ENCODE data around the gene ARHGEF7.

Gene ARHGEF7

DNA sequence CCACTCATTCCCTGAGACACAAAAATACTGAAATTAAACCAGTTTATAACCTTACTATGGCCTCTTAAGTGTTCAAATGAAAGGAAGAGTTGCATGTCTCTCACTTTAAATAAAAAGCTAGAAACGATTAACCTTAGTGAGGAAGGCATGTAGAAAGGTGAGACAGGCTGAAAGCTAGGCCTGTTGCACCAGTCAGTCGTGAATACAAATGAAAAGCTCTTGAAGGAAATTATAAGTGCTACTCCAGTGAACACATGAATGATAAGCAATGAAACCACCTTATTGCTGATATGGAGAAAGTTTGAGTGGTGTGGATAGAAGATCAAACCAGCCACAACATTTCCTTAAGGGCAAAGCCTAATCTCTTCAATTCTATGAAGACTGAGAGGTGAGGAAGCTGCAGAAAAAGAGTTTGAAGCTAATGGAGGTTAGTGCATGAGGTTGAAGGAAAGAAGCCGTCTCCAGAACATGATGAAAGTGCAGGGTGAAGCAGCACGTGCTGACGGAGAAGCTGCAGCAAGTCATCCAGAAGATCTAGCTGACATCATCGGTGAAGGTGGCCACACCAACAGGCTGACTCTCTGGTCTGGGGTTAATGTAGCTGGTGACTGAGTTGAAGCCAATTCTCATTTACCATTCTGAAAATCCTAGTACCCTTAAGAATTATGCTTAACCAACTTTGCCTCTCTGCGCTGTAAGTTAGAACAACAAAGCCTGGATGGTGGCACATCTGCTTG, 110.9 kb downstream of the ARHGEF7 start:
- DNase-seq (ENCODE audit: low read depth): no peak

DNA sequence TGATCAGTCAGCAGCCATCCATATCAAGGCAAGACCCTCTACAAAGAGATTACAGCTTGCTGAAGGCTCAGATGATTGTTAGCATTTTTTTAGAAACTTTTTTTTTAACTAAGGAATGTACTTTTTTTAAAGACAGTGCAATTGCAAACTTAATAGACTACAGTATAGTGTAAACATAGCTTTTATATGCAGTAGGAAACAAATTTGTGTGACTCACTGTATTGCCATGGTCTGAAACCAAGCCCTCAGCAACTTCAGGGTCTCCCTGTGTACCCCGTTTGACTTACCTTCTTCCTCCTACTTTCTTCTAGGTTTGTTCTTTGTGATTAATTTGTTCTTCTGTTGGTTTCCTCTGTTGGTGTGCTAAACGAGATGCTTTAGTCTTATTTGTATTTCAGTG, 112.3 kb downstream of the ARHGEF7 start:
- no peak for DNase-seq (ENCODE audit: low read depth)

DNA sequence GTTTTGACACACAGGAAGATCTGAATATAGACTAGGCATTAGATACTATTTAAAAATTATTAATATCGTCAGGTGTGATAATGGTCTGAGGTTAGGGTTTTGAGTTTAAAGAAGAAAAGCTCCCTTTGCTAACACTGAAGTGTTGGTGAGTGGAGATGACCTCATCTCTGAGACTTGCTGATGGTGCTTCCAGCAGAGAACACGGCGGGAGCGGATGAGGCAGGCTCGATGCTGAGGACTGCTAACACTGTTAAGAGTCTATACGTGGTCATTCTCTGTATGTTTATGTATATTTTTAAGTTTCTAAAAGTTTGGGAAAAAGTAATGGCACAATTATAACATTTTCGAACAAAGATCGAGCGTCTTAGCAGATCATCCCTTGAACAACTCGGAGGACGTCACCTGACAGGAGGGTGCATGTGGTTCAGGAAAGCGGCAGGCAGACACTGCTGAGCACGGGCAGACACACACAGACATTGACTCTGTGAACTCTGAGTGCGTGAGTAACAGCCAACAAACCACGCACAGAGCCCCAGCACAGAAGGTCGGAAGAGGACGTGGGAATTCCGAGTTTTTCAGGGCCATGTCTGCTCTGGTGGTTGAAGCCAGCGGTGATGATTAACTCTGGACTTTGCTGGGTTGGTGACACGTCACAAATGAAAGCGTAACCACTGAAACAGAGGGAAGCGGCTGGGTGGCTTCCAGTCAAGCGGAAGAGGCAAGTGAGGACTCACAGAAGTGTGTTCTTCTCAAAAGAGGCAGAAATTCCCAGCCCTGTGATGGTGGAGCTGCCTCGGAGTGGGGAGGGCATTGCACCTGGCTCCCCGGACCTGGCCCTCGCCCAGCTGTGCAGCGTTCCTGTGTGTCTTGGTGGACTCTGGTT, 113.4 kb downstream of the ARHGEF7 start:
- DNase-seq (ENCODE audit: low read depth): no peak

DNA sequence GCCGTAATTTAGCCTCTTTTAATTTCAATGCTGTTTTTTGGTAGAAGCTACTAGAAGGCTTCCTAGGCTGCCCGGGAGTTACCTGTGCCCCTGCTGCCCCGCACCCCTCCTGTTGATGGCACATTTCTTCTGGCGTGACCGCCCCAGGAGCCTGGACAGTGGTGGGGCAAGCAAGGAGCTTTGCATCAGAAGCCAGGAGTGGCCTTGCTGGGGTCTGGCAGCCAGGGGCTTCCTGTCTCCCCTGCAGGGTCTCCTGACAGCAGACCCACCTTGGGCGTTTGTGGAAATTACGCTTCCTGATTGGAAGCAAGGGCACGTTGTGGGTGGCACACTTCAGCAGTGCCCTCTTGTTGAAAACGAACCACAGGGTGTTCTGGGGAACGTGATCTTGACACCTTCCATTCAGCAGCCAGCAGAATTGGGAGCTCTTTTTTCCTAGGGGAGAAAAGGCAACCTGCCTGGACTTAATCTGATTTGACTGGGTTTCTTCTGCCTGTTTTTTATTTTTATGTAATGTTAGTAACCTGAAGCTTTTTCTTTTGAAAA, 115.3 kb downstream of the ARHGEF7 start:
- no peak for DNase-seq (ENCODE audit: low read depth)

DNA sequence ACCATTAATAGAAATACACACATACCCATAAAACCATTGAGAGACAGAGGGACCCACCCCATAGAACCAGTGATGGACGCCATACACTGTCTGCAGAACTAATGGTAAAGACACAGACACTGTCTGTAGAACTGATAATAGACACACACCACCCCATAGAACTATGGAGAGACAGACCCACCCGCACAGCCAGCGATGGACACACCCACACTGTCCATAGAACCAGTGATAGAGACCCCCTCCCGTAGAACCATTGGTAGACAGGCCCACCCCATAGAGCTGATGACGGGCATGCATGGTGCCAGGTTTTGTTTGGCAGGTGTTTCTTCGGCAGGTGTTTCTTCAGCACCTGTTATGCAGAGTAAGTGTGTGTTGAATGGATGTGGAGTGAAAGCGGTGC, 117.1 kb downstream of the ARHGEF7 start:
- no peak for DNase-seq (ENCODE audit: low read depth)

DNA sequence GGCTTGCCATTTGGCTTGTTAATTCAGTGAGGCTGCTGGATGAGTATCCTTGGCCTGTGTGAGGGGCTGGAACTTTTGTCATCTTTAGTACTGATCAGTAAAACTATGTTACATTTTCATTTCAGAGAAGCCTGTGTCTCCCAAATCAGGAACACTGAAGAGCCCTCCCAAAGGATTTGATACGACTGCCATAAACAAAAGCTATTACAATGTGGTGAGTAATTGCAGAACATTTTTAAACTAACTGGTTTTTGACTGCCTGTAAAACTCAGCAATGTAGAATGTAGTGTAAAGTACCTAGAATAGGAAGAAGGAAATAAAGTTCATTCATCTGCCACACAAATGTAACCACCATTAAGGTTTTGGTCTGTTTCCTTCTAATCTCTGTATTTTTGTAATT, 118.0 kb downstream of the ARHGEF7 start:
- no peak for DNase-seq (ENCODE audit: low read depth)

DNA sequence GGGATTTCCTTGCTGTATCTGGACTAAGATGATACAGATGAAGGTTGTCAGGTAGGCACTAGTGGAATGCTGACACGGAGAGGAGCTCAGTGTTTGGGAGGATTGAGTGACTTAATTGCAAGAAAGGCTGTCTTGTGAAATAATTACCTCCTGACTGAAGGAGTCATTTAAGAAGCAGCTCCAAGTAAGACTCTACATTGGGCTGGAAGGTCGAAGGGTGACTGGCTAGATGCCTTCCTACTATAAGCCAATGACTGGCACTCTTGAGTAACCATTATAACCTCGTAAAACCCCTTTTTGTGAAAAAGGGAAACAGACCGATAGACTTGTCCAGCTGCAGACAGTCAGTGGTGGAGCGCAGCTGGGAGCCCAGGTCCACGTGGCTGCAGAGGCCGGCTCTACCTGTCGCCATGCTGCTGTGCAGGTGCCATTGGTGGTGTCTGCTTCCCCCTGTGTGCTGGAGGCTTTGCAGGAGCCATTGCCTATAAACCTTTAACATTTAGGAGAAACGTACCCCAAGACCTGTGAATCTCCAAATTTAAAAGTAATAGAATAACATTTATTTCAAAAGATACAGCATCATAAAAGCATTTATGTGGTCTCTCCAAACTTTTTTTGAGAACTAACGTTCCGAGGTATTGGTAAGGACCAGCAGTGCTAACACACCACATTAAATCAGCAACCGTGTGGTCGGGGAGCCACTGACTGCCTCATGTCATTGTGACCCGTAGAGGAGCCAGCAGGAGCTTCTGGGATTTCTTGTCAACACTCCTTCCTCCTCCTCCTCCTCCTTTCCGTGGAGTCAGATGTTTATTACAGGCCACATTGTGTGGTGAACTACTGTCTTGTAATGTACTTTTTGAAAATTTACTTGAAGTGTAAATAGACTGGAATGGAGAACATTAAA, 124.9 kb downstream of the ARHGEF7 start:
- DNase-seq (ENCODE audit: low read depth): no peak

DNA sequence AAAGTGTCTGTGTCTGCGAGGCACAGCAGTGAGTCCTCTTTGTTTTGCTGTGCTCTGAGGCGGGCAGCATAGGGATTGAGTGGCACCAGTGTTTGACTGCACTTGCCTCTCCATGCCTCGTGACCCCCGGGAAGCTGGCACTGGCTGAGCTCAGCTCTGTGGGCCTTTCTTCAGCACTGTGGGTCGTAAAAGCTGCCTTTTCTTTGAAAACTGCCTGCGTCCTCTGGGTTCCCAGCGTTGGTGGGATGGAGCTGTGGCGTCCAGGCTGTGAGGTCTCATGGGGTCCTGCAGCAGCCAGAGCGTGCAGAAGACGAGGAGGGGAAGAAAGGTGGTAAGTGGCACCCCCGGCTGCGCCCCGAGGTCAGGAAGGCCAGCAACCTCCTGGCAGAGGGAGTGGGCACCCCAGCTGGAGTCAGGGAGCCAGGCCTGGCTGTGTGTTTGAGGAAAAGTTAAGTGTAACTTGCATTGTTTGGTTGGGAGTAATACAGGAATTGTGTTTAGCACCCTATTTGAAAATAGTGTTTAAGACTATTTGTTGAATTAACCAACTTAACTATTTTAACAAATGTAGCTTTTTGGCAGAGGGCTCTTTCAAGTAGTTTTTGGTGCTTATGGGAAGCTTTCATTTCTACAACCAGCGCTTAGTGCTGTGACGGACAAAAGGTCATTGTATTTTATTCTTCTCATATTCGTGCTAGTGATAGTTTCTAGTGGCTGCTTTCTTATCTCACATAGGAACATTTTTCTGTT, 126.1 kb downstream of the ARHGEF7 start:
- no peak for DNase-seq (ENCODE audit: low read depth)

DNA sequence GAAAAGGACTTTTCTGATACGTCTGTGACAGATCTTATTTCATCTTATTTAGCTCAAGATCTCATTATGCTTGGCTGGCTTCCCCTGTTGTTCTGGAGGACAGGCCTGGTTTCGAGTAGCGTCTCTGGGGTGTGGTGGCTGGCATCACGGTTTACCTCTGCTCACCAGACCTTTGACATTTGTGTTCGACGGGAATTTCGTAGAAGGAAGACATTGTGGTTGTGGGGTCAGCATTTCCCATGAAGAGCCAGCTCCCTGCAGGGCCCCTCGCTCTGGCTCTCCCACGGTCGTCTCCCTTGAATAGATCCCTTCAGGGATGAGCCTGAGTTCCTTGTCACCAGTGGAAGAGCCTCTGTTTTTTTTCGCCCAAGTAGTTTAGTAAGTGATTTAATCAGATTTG, 126.8 kb downstream of the ARHGEF7 start:
- DNase-seq (ENCODE audit: low read depth): no peak

DNA sequence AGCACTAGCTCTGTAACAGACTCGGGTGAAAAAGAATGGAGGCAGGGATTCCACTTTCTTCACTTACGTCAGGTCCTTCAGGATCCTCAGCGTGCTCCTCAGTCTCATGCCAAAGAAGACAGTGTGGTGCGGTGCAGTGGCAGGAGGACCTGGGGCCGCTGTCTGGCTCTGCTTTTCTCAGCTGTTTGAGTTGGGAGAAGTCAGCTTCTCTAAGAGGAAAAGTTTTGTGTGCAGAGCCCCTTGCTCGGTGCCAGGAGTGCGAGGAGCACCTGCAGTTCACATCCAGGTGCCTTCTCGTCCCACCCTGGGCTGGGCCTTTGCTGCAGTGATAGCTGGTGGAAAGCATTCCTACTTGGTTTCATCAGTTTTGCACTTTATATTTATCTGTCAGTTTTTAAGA, 127.5 kb downstream of the ARHGEF7 start:
- no peak for DNase-seq (ENCODE audit: low read depth)

DNA sequence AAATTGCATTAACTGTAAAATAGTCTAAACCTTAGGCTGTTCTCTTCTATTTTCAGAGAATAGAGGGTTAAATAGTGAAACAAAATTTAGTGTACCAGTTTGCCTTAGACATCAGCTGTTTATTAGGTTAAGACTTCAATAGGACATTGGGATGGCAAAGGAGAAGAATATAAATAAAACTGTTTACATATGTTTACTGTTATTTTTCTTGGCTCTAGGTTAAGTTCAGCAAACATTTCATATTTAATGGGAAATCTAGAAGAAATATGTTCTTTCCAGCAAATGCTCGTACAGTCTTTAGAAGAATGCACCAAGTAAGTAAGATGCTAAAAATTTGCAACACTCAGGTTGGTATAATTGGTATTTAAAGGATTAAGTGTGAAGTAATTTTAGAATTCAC, 128.9 kb downstream of the ARHGEF7 start:
- no peak for DNase-seq (ENCODE audit: low read depth)

DNA sequence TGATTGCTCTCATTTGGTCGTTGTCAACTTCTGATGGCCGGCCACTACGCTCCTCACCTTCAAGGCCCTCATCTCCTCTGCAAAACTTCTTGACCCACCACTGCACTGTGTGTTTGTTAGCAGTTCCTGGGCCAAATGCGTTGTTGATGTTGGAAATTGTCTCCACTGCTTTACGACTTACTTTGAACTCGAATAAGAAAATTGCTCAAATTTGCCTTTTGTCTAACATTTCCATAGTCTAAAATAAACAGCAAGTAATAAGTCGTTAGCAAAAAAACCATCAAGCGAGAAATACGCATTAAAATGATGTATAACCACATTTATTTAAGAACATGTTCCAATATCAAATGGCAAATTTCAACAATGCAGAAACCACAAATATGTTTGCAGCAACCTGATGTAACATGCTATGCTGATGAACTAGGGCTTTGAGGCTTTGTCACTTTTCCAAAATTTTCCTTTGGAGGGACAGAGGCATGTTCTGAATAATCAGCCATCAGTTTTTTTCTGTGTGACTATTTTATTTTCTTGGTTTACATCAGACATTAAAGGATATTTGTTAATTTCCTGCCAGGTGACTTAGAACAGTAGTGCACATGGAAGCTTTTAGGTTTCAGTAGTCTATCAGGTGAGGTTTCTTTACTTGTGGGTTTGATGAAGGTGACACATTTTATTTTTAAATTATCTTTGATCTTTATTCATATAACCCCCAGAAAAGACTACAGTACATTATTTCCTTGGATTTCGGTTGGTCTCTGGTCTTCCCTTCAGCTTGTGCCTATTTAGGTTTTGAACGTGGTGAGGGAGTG, 130.7 kb downstream of the ARHGEF7 start:
- no peak for DNase-seq (ENCODE audit: low read depth)

DNA sequence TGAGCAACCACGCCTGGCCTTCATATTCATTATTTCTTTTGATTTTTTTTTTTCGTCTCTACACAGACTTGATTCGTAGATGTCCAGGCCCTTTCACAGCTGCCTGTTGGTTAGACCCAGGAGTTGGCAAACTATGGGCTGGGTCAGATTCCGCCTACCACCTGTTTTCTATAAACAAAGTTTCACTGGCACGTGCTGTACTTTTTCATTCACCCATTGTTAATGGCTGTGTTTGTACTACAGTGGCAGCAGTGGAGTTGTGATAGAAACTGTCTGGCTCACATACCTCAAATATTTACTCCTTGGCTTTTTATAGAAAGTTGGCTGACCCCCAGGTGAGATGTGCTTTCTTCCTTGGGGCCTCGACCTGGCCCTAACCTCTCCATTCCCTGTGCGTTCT, 132.4 kb downstream of the ARHGEF7 start:
- DNase-seq (ENCODE audit: low read depth): no peak

DNA sequence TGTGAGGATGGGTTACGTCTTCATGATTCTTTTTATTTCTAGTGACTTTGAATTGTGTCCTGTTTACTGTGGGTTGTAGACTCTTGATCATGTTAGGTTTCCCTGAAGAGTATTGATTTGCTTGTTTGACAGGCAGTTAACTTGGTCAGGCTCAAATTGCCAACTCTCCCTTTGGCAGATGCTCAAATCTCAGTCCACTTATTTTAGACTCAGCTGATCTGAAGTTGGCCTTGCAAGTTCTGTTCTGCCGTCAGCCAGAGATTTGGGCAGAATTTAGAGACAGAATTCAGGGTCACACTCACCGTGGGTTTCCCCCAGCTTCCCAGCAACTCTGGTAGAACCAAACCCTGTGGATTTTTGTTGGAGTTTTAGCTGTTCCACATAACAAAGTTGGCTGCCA, 133.7 kb downstream of the ARHGEF7 start:
- DNase-seq (ENCODE audit: low read depth): no peak

DNA sequence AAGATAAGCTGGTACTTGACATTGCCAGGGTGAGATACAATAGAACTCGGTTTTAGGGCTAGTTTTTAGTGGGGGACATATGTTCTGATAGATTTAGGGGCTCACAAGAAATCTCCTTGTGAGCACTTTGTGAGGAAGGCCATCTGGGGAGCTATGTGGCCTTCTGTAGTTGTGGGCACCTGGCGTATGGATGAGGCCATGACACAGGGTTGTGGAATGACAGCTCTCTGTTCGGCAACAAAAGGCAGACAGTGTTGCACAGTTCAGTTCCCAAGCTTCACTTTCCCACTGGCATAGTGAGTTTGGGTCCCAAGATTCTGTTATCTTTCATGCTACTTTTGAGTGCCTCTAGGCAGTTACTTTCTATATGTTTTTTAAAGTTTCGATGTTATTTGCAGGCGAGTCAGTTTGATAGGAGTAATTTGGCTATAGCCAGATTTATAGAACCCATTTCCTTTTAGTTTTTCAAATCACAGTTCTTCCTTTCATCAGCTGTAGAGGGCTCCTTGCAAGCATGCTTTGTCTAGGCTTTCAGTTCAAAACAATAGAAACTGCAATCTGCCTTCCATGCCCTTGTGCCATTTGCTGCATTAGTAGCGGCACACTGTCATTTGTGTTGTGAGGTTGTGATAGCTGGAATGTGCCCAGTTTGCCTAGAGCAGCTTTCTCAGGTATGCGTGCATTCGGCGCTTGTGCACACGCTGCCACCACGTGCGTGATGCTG, 134.7 kb downstream of the ARHGEF7 start:
- no peak for DNase-seq (ENCODE audit: low read depth)

DNA sequence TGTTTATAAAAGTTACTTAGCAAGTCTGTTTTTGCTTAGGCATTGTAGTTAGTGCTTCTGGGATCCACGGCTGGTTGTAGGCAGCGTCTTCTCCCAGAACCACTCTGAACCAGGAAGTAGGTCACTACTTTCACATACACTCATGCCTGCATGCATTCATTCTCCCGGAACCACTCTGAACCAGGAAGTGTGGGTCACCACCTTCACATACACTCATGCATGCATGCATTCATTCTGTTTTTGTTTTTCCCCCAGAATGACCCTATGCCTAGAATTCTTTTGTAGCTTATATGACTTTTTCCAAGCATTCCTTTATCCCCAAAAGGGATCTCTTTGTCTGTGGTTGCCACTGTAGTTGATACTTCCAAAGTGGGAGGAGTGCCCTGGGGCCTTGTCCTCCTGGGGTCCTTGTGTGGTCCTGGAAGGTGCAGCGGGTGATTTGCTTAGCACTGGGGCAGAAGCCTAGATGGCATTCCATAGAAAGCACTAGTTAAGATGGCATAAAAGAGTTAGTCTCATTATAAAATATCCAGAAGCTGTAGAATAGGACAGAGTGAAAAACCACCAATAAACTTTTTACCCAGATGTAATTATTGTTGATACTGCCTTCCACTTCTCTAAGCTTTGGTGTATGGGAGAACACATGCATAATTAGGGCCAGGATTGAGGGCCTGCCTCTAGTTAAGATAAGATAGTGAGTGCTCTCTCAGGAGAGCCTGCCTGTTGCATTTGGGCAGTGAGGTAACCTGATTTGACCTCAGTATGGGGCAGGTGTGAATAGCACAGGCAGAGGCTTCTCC, 136.7 kb downstream of the ARHGEF7 start:
- no peak for DNase-seq (ENCODE audit: low read depth)

DNA sequence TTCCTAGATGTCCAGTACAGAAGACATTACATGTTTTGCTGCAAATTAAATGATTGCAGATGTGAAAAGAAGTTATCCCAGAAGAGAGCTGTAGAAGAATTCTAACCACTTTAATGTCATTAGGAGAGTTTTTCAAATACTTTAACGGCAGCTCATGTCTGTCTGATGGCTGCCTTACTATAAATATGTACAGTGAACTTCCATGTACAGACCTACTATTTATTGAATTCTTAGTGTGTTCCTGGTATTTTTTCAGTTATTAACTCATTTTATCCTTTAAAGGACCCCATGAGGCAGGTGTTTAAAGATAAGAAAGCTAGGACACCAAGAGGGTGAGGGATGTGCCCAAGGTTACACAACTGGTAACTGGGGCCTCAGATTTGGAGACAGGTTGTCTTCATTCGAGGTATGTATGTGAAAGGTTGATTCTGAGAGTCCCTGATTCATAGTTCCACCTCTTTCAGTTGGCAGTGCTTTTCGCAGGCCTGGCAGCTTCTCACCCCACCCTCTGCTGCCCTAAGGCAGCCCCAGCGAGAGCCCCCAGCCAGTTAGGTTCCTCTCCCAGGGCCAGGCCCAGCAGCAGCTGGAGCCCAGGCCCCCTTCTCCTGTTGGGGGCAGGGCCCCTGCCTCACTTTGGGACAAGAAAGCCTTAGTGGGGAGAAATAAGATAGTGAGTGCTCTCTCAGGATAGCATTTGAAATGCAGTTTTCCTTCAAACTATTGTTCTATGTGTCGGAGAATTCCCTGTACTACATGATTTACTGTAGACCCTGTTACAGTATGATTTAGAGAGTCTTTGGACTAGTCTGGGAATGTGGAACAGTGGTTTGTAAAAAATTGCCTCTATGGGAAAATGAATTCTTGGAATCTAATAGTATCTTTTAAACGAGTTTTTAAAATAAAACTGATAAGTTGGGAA, 137.6 kb downstream of the ARHGEF7 start:
- DNase-seq (ENCODE audit: low read depth): no peak

DNA sequence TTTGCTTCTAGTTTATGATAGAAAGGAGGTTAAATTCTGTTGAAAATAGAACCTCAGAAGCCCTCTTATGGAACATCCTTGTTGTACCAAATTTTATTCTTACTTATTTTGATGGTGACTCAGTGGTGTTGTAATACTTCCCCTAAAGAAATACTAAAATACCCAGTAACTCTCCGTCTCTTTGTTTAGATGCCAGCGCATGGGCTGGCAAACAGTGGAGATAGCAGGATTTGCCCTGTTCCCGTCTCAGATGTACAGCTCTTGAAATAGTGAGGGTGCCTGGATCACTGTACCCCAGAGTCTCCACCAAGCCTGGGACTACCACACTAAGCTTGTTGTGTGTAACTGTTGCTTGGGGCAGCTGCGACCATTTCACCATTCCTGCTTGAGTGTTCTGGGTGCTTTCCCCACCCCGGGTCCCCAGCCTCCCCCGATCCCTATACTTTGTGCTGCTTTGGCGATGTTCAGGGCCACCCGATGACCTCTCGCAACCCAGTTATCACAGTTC, 138.3 kb downstream of the ARHGEF7 start:
- no peak for DNase-seq (ENCODE audit: low read depth)
